ENCODE data around the gene SNAP25. TPM values are rescaled to one million over a fixed set of nuclear protein-coding genes. Genes with fewer than 3 reads are reported as not detected.

The SNAP25 gene
- total and polyA plus RNA-seq, 10 of the 15 experiments (the other 5 are each of a cell fraction or from before 2014, with no cell fraction given), result not detected

DNA sequence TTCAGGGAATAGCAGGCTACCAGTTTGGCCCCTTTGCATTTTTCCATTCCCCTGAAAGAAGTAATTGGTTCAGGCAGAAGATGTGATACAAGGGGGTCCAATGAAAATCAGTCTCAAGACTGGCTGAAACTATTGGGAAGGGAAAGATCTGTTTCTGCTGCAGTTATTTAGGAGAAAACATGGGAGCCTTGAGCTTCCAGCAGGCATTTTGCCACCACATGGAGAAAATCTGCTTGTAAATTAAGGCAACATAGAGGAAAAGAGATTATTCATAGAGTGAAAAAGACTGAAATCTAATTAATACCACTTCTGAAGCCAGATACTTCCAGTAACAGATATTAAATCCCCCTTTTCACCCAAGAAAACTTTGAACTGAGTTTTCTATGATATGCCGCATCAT lies 44.2 kb upstream of the SNAP25 start:
- intact Hi-C loops (cut with micrococcal nuclease; ENCODE audit: unreplicated experiment), result no loop called here
- TF ChIP-seq ESRRA (IDR thresholded peaks at IDR 0.05; ENCODE audit: low read length), result no peak
- no peak for TF ChIP-seq FOXK2 (IDR thresholded peaks at IDR 0.05)
- TF ChIP-seq POU2F2 (IDR thresholded peaks at IDR 0.05; ENCODE audit: borderline replicate concordance, low read depth, low read length), result no peak
- TF ChIP-seq, protein P1, sequence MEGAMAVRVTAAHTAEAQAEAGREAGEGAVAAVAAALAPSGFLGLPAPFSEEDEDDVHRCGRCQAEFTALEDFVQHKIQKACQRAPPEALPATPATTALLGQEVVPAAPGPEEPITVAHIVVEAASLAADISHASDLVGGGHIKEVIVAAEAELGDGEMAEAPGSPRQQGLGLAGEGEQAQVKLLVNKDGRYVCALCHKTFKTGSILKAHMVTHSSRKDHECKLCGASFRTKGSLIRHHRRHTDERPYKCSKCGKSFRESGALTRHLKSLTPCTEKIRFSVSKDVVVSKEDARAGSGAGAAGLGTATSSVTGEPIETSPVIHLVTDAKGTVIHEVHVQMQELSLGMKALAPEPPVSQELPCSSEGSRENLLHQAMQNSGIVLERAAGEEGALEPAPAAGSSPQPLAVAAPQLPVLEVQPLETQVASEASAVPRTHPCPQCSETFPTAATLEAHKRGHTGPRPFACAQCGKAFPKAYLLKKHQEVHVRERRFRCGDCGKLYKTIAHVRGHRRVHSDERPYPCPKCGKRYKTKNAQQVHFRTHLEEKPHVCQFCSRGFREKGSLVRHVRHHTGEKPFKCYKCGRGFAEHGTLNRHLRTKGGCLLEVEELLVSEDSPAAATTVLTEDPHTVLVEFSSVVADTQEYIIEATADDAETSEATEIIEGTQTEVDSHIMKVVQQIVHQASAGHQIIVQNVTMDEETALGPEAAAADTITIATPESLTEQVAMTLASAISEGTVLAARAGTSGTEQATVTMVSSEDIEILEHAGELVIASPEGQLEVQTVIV (IDR thresholded peaks at IDR 0.05; ENCODE audit: borderline replicate concordance, partially characterized antibody), result no peak
- TF ChIP-seq, protein P2, sequence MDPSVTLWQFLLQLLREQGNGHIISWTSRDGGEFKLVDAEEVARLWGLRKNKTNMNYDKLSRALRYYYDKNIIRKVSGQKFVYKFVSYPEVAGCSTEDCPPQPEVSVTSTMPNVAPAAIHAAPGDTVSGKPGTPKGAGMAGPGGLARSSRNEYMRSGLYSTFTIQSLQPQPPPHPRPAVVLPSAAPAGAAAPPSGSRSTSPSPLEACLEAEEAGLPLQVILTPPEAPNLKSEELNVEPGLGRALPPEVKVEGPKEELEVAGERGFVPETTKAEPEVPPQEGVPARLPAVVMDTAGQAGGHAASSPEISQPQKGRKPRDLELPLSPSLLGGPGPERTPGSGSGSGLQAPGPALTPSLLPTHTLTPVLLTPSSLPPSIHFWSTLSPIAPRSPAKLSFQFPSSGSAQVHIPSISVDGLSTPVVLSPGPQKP (IDR thresholded peaks at IDR 0.05; ENCODE audit: low read depth, low read length), result no peak
- TF ChIP-seq NRF1 (conservative IDR thresholded peaks at IDR 0.05; ENCODE audit: low read depth, low read length), result no peak
- no peak for TF ChIP-seq ZNF217 (IDR thresholded peaks at IDR 0.05)
- TF ChIP-seq, protein P3, sequence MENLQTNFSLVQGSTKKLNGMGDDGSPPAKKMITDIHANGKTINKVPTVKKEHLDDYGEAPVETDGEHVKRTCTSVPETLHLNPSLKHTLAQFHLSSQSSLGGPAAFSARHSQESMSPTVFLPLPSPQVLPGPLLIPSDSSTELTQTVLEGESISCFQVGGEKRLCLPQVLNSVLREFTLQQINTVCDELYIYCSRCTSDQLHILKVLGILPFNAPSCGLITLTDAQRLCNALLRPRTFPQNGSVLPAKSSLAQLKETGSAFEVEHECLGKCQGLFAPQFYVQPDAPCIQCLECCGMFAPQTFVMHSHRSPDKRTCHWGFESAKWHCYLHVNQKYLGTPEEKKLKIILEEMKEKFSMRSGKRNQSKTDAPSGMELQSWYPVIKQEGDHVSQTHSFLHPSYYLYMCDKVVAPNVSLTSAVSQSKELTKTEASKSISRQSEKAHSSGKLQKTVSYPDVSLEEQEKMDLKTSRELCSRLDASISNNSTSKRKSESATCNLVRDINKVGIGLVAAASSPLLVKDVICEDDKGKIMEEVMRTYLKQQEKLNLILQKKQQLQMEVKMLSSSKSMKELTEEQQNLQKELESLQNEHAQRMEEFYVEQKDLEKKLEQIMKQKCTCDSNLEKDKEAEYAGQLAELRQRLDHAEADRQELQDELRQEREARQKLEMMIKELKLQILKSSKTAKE (IDR thresholded peaks at IDR 0.05; ENCODE audit: low read depth, poor library complexity, severe bottlenecking), result no peak
- TF ChIP-seq, protein P4, sequence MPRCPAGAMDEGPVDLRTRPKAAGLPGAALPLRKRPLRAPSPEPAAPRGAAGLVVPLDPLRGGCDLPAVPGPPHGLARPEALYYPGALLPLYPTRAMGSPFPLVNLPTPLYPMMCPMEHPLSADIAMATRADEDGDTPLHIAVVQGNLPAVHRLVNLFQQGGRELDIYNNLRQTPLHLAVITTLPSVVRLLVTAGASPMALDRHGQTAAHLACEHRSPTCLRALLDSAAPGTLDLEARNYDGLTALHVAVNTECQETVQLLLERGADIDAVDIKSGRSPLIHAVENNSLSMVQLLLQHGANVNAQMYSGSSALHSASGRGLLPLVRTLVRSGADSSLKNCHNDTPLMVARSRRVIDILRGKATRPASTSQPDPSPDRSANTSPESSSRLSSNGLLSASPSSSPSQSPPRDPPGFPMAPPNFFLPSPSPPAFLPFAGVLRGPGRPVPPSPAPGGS (IDR thresholded peaks at IDR 0.05; ENCODE audit: borderline replicate concordance, insufficient read depth, low read depth, low read length, poor library complexity, severe bottlenecking), result no peak
- TF ChIP-seq CBX3 (IDR thresholded peaks at IDR 0.05; ENCODE audit: borderline replicate concordance, low read depth), result no peak
- no peak for TF ChIP-seq IKZF2 (IDR thresholded peaks at IDR 0.05)
- no peak for TF ChIP-seq TCF3 (IDR thresholded peaks at IDR 0.05; ENCODE audit: borderline replicate concordance, insufficient read depth, low read depth, low read length)
- no peak for TF ChIP-seq TBL1XR1 (IDR thresholded peaks at IDR 0.05; ENCODE audit: low read depth, low read length)
- ChIA-PET RAD21 (ENCODE audit: unreplicated experiment) (interaction anchor here (1.4 kb wide), 1 partner anchor 557 kb away, joined by 3 read pairs; no protein-coding TSS in a partner anchor), CTCF (no interaction called here), POLR2A (no interaction called here), SMC1A (ENCODE audit: uncharacterized antibody, unreplicated experiment) (interaction anchor here (1.1 to 1.3 kb wide), 2 partner anchors 13 to 17 kb away, joined by 3 to 4 read pairs; no protein-coding TSS in a partner anchor)
- Histone ChIP-seq H3K9ac (ENCODE audit: control insufficient read depth, insufficient read depth, low read length) (no peak overlapping the region), H3K36me3 (ENCODE audit: control insufficient read depth in 2 of 2, insufficient read depth in 2 of 2, low read length in 1 of 2) (no peaks in the 10 kb centered on the region), H3K4me2 (ENCODE audit: control insufficient read depth, insufficient read depth) (no peak overlapping the region), H3K79me2 (ENCODE audit: control insufficient read depth, insufficient read depth, low read length) (no peaks in the 10 kb centered on the region), H3K4me3 (no peak overlapping the region), H3K27me3 (replicated peaks in 1 of 2; ENCODE audit: control insufficient read depth in 2 of 2, insufficient read depth in 2 of 2, low read length in 1 of 2) (peaks cover 0 to 3% of the 10 kb centered on the region in 2 experiments; a peak in 2 of 4 replicates), H3K9me3 (replicated peaks; ENCODE audit: control insufficient read depth, insufficient read depth, low read length) (no peaks in the 10 kb centered on the region), H2AFZ (ENCODE audit: control insufficient read depth, low read depth, low read length) (no peak overlapping the region), H3K27ac (ENCODE audit: control insufficient read depth, insufficient read depth) (no peak overlapping the region), H4K20me1 (ENCODE audit: control insufficient read depth, insufficient read depth) (no peaks in the 10 kb centered on the region), H3K4me1 (ENCODE audit: control insufficient read depth, insufficient read depth, low read length) (no peaks in the 10 kb centered on the region)
- no TSS peak for BruUV-seq (replicated peaks)
- no peak for ATAC-seq
- in situ Hi-C loops (cut with MboI), result no loop called here
- whole genome bisulfite sequencing (ENCODE audit: insufficient coverage, insufficient replicate concordance, low lambda C conversion rate, missing lambda C conversion rate), result 93% methylated on average over 1 of the region's 1 CpG
- no peak for DNase-seq (ENCODE audit: low read depth, low spot score)
- no peak for FAIRE-seq
